Neural cell (in vitro differentiated cells): ENCODE data around the gene LACC1.

Experiments used
- EP300 ChIP-seq: fragments of 450-650 bp; conservative IDR thresholded peaks from 2 replicates; pipeline ENCODE4 v1.6.1; 2014; ENCODE audit warnings: antibody characterized with exemption, mild to moderate bottlenecking, moderate library complexity; ENCODE audit not compliant: poor library complexity, severe bottlenecking
- EZH2 ChIP-seq: fragments of 200-600, 300-800 bp; shearing (Covaris generic), sonication (generic); IDR thresholded peaks from 2 replicates; pipeline ENCODE4 v1.6.1; 2014; ENCODE audit warnings: antibody characterized with exemption, low read length, borderline replicate concordance, mild to moderate bottlenecking; ENCODE audit not compliant: insufficient read depth, poor library complexity, severe bottlenecking
- MXI1 ChIP-seq: fragments of 450-650 bp; conservative IDR thresholded peaks from 2 replicates; pipeline ENCODE4 v1.6.1; 2014; ENCODE audit warnings: antibody characterized with exemption, mild to moderate bottlenecking; ENCODE audit not compliant: poor library complexity, severe bottlenecking
- POLR2AphosphoS5 ChIP-seq: IDR thresholded peaks from 2 replicates; pipeline ENCODE4 v1.6.1; 2012
- TAF1 ChIP-seq: IDR thresholded peaks from 2 replicates; pipeline ENCODE4 v1.6.1; 2012; ENCODE audit warnings: low read depth
- TF ChIP-seq, protein P1 (sequence below): fragments of 450-650 bp; IDR thresholded peaks from 2 replicates; pipeline ENCODE4 v1.5.1; 2014; ENCODE audit warnings: antibody characterized with exemption, mild to moderate bottlenecking, moderate library complexity; ENCODE audit not compliant: poor library complexity, severe bottlenecking
- TF ChIP-seq, protein P2 (sequence below): IDR thresholded peaks from 2 replicates; pipeline ENCODE4 v1.6.1; 2012; ENCODE audit warnings: borderline replicate concordance

DNA sequence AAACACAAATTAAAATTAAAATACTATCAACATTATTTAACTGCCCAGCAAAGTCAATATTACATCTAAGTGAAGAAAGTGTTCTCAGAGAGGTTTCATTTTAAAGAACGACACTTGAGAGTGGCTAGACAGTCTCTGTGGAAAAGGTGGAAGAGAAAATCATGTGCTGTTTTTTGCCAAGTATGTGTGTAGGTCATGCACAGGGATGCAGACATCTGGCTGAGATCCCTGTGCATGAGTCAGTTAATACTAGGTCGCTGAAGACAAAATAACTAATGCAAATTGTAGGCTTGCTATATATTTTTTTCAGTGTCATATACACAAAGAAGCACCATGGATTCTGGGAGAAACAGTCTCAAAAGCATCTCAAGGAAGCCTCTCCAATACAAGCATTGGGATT is 48.6 kb upstream of the LACC1 start:
- no peak for TF ChIP-seq POLR2AphosphoS5
- TF ChIP-seq, protein P1, sequence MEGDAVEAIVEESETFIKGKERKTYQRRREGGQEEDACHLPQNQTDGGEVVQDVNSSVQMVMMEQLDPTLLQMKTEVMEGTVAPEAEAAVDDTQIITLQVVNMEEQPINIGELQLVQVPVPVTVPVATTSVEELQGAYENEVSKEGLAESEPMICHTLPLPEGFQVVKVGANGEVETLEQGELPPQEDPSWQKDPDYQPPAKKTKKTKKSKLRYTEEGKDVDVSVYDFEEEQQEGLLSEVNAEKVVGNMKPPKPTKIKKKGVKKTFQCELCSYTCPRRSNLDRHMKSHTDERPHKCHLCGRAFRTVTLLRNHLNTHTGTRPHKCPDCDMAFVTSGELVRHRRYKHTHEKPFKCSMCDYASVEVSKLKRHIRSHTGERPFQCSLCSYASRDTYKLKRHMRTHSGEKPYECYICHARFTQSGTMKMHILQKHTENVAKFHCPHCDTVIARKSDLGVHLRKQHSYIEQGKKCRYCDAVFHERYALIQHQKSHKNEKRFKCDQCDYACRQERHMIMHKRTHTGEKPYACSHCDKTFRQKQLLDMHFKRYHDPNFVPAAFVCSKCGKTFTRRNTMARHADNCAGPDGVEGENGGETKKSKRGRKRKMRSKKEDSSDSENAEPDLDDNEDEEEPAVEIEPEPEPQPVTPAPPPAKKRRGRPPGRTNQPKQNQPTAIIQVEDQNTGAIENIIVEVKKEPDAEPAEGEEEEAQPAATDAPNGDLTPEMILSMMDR, result no peak
- TF ChIP-seq, protein P2, sequence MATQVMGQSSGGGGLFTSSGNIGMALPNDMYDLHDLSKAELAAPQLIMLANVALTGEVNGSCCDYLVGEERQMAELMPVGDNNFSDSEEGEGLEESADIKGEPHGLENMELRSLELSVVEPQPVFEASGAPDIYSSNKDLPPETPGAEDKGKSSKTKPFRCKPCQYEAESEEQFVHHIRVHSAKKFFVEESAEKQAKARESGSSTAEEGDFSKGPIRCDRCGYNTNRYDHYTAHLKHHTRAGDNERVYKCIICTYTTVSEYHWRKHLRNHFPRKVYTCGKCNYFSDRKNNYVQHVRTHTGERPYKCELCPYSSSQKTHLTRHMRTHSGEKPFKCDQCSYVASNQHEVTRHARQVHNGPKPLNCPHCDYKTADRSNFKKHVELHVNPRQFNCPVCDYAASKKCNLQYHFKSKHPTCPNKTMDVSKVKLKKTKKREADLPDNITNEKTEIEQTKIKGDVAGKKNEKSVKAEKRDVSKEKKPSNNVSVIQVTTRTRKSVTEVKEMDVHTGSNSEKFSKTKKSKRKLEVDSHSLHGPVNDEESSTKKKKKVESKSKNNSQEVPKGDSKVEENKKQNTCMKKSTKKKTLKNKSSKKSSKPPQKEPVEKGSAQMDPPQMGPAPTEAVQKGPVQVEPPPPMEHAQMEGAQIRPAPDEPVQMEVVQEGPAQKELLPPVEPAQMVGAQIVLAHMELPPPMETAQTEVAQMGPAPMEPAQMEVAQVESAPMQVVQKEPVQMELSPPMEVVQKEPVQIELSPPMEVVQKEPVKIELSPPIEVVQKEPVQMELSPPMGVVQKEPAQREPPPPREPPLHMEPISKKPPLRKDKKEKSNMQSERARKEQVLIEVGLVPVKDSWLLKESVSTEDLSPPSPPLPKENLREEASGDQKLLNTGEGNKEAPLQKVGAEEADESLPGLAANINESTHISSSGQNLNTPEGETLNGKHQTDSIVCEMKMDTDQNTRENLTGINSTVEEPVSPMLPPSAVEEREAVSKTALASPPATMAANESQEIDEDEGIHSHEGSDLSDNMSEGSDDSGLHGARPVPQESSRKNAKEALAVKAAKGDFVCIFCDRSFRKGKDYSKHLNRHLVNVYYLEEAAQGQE, result no peak
- TF ChIP-seq EP300, result no peak
- no peak for TF ChIP-seq EZH2
- TF ChIP-seq TAF1, result no peak
- no peak for TF ChIP-seq MXI1
